ENCODE data around the gene CMTM7. TPM values are rescaled to one million over a fixed set of nuclear protein-coding genes. Genes with fewer than 3 reads are reported as not detected.

CMTM7 gene
- total RNA-seq, 4 donors from 2014 or later: 9.8 to 12.3 (median 11.4) TPM

GRCh38 chr3:32495609-32496008 is 104.0 kb downstream of the CMTM7 start:
- DNase-seq (ENCODE audit: low spot score in 2 of 2): no peak
- WGBS, 2 donors: 77 to 82% methylated on average over 2 of the region's 2 CpGs
- no peak for TF ChIP-seq CTCF (IDR thresholded peaks at IDR 0.05)
- no peak for TF ChIP-seq POLR2A (IDR thresholded peaks at IDR 0.05)
- intact Hi-C loops (cut with DNase I; ENCODE audit: low total_unique reads): no loop called here
- no peak overlapping the region for H3K4me3 ChIP-seq (ENCODE audit: low read depth, poor library complexity, severe bottlenecking)

- DNase-seq (ENCODE audit: low spot score in 2 of 2): no peak
- intact Hi-C loops (cut with DNase I; ENCODE audit: low total_unique reads): no loop called here
- 86 to 89% methylated on average over 3 of the region's 3 CpGs for WGBS, 2 donors
- TF ChIP-seq CTCF (IDR thresholded peaks at IDR 0.05) (no peak), POLR2A (IDR thresholded peaks at IDR 0.05) (no peak)
- no peak overlapping the region for H3K4me3 ChIP-seq (ENCODE audit: low read depth, poor library complexity, severe bottlenecking)
Observed at GRCh38 chr3:32498252-32498651, 106.6 kb downstream of the CMTM7 start.

GRCh38 chr3:32498992-32499391 is 107.3 kb downstream of the CMTM7 start:
- DNase-seq (ENCODE audit: low spot score in 2 of 2): no peak
- WGBS, 2 donors: 85 to 91% methylated on average over 3 of the region's 3 CpGs
- H3K4me3 ChIP-seq (ENCODE audit: low read depth, poor library complexity, severe bottlenecking): no peak overlapping the region
- intact Hi-C loops (cut with DNase I; ENCODE audit: low total_unique reads): no loop called here
- TF ChIP-seq CTCF (IDR thresholded peaks at IDR 0.05) (no peak), POLR2A (IDR thresholded peaks at IDR 0.05) (no peak)

GRCh38 chr3:32499585-32499984 is 107.9 kb downstream of the CMTM7 start:
- no peak for DNase-seq (ENCODE audit: low spot score in 2 of 2)
- WGBS, 2 donors: 87 to 90% methylated on average over 2 of the region's 2 CpGs
- H3K4me3 ChIP-seq (ENCODE audit: low read depth, poor library complexity, severe bottlenecking): no peak overlapping the region
- intact Hi-C loops (cut with DNase I; ENCODE audit: low total_unique reads): no loop called here
- TF ChIP-seq POLR2A (IDR thresholded peaks at IDR 0.05): no peak
- TF ChIP-seq CTCF (IDR thresholded peaks at IDR 0.05): no peak

- 67 to 72% methylated on average over 2 of the region's 2 CpGs for WGBS, 2 donors
- no peak overlapping the region for H3K4me3 ChIP-seq (ENCODE audit: low read depth, poor library complexity, severe bottlenecking)
- intact Hi-C loops (cut with DNase I; ENCODE audit: low total_unique reads): no loop called here
- DNase-seq (ENCODE audit: low spot score in 2 of 2): no peak
- TF ChIP-seq CTCF (IDR thresholded peaks at IDR 0.05) (no peak), POLR2A (IDR thresholded peaks at IDR 0.05) (no peak)
Observed at GRCh38 chr3:32500231-32500630, 108.6 kb downstream of the CMTM7 start.
